NCI-H1105 treated with DMSO at 0.1 percent for 48 hours (cell line): ENCODE results near the gene RASA3.

Source experiments
- DNase-seq: peaks from one replicate; lab custom pipeline; 2025; lab: John Stamatoyannopoulos, UW

The RASA3 gene

GRCh38 chr13:113980489-113981064 is 151.8 kb downstream of the RASA3 start:
- DNase-seq: no peak

GRCh38 chr13:113979791-113980471 is 152.5 kb downstream of the RASA3 start:
- DNase-seq: no peak

GRCh38 chr13:113978741-113979481 is 153.5 kb downstream of the RASA3 start:
- no peak for DNase-seq

- DNase-seq: no peak
Measured at GRCh38 chr13:113977976-113978375, 154.4 kb downstream of the RASA3 start.

- DNase-seq: no peak
Measured at GRCh38 chr13:113976711-113977684, 155.4 kb downstream of the RASA3 start.

- DNase-seq: no peak
Measured at GRCh38 chr13:113975416-113975815, 157.0 kb downstream of the RASA3 start.

DNA sequence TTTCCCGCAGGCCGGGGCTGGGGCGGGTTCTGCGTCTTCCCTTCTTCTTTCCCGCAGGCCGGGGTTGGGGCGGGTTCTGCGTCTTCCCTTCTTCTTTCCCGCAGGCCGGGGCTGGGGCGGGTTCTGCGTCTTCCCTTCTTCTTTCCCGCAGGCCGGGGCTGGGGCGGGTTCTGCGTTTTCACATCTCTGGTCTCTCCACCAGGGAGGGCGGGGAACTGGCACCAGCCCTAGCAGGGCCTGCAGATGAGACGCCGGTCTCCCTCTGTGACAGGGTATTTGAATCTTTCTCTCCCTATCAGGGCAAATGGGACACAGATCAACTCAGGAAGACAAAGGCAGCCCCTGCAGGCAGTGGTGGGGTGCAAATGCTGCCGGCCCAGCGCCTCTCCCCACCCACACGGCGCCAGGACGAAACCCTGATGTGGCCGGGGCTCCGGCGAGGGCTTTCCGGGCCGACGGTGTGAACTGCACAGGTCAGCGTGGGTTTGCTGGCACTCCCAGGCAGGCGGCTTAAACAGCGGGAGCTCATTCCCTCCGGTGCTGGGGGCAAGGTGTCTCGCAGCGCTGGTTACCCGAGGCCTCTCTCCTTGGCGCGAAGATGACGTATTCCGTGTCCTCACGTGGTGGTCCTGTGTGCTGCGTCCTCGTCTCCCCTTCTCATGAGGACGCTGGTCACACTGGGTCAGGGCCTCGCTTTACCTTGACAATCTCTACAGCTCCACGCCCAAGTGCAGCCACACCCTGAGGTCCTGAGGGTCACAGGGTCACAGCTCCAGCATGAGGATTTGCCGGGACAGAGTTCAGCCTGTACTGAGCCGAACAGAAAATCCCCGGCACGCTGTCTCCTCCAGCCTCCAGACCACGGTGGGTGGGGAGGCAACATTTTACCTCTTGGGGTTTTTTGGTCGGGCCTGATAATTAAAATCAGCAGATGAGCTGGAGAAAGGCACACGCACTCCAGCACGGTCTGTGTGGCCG is 157.8 kb downstream of the RASA3 start:
- DNase-seq: no peak

DNA sequence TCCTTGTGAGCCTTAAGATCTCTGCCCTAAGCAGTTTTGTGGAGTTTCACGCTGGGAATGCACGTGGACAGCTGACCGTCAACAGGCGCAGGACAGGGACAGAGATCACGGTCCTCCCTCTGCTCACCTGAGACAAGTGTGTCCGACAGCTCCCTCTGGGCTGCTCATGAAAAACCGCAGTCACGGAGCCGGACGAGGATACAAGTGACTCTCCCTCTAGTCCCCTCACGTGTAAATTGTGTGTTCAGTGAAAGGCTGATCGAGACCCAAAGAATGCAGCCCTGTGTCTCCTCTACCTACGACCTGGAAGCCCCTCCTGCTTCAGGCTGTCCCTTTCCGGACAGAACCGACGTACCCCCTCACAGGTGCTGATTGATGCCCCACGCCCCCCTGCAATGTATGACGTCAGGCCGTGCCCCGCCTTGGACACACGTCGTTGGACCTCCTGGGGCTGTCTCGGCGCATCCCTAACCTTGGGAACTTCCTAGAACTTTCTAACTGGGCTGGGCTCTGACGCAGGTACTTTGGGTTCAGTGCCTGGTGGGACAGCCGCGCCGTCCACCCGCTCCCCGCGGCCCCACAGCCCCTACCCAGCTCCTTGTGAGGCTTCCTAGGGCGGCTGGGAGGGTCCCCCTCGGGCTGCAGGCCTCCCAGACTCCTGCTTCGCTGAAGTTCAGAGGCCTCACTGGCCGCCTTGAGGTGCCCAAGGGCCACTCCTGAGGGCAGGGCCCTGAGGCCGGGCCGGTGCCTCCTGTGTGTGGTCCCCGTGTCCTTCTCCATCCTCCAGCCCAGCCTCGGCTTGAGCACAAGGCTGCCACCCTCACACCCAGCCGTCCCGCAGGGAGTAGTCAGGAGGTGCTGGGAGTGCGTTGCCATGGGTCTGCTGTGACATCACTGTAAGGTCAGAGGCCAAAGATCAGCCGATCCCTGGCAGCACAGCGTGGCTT is 158.9 kb downstream of the RASA3 start, which contains the start of gene C13orf46:
TSS of gene C13orf46 (minus strand) at position 859 of the 947 bp plus-strand sequence. CDS start at position 780, 79 bp downstream.
- no peak for DNase-seq

DNA sequence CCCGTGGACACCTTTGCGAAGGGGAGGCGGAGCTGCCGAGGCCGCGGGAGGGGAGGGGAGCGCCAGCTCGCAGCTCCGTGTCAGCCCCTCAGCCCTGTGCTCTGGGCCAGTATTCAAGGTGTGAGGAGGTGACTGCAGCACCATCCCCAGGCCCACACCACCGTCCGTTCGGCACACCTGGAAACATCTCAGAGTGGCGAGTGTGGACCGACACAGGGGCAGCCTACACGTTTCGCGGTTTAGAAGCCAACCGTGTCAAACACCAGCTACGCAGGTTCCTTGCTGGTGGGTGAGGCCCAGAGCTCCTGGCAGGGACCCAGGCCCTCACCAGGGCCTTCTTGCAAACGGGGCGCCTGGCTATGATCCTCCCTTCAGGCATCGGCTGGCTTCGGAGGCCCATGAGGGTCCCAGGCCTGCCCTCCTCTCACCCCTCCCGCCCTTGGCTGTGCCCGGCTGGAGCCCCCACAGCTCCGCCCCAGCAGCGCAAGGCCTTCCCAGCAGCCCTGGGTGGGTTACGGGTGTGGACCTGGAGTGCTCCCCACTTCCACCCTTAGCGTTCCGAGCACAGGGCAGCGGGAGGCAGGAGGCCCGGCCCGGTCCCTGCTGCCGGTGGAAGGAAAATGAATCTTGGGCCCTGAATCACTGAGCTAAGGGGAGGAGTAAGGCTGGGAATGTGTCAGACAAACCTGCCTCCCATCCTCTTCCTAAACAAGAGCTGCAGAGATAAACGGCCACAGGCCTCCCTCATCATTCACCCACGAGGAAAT is 159.8 kb downstream of the RASA3 start:
- DNase-seq: no peak

DNA sequence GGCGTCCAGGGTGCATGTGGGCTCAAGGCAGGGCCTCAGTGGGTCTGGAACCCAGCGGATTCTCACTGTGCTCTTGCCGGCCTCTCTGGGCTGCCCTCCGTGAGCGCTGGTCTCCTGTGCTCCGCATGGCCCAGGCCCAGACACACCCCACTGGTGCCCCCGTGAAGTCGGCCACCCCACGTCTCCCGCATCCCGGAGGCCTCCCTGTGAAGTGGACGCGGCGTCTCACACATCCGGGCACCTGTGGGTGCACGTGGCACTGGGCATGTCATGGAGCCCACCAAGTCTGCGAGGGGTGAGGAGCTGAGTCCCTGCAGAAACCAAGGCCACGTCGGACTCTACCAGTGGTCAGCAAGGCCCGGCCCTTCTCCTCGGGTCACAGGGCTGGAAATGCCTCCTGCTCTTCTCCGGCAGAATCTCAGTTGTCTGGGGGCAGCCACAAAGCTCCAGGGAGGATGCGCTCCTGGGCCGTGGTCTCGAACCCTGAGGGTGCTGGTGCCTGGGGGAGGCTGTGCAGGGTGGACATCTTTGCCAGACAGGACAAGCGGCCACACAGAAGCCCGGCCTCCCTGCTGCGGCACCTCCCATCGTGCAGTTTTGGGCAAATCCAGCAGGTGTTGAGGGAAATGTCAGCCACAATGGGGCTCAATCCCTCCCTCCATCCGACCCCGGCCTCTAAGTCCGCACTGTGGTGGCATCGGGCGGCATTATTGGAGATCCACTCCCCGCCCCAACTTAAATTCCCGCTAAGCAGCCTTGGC is 160.8 kb downstream of the RASA3 start:
- DNase-seq: no peak

GRCh38 chr13:113970810-113971470 is 161.5 kb downstream of the RASA3 start:
- no peak for DNase-seq

DNA sequence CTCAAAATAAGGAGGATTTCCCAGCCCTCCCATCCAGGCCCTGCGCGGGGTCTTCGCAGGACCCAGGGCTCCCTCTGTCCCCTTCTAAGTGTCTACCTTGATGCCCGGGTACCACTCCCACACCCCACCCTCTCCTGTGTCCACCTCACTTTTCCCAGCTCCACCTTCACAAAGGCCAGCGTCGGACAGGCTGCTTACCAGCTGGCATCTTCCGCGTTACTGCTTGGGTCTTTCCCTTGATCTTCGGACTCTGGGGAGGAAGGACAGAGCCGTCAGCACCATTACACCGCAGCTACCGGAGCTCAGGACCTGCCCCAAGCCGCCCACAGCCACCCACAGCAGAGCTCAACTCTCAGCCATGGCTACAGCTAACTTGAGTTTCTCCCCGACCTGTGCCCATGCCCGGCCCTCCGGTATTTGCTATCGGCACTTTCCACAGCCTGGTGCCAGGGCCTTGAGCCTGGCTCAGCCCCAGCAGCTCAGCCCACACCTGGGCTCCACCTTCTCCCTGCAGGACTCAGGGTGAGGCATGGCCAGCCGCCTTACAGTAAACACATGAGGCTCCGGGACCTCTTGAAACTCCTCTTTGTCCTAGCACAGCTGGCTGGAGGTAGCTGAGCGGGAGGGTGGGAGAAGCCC is 162.3 kb downstream of the RASA3 start:
- no peak for DNase-seq

DNA sequence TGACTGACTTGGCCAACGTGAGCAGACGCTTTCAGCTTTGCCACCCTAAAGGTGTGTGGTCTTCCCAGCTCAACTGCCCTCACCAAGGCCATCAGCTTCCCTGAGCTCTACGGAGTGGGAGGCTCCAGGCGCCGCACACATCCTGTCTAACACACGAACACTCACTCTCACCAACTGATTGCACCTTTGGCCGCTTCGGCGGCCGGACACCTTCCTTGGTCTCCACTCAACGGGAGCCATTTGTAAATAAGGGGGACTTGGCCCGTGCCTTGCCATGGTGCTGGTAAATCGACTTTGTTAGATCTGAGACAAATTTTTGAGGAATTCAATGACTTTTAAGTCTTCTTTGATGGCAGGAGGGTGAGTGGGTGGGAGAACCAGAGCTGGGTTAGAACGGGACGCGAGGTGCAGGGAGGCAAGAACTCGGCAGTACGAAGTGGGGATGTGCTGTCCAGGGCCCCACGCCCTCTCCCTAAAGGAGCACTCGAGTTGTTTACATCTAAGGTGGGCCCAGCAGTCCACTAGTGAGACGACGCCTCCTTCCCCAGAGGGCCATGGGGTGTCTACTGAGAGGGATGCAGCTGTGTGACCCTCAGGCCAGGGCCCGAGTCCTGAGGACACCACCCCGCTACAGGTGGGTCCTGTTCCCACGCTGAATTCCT is 163.0 kb downstream of the RASA3 start:
- DNase-seq: no peak

GRCh38 chr13:113968463-113969310 is 163.7 kb downstream of the RASA3 start:
- no peak for DNase-seq

- no peak for DNase-seq
Measured at GRCh38 chr13:113967729-113968462, 164.5 kb downstream of the RASA3 start.
